ENCODE data around the gene RNF17.

The RNF17 gene

GRCh38 chr13:24875566-24875965 lies 111.6 kb downstream of the RNF17 start:
- ChIA-PET POLR2A (no interaction called here), CTCF (no interaction called here)
- DNase-seq (ENCODE audit: extremely low spot score) = no peak
- TF ChIP-seq FOXK2 (IDR thresholded peaks at IDR 0.05) = no peak
- no peak for TF ChIP-seq FOXA1 (IDR thresholded peaks at IDR 0.05)
- TF ChIP-seq, protein P1, sequence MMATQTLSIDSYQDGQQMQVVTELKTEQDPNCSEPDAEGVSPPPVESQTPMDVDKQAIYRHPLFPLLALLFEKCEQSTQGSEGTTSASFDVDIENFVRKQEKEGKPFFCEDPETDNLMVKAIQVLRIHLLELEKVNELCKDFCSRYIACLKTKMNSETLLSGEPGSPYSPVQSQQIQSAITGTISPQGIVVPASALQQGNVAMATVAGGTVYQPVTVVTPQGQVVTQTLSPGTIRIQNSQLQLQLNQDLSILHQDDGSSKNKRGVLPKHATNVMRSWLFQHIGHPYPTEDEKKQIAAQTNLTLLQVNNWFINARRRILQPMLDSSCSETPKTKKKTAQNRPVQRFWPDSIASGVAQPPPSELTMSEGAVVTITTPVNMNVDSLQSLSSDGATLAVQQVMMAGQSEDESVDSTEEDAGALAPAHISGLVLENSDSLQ (IDR thresholded peaks at IDR 0.05) = no peak
- TF ChIP-seq SP1 (IDR thresholded peaks at IDR 0.05) = no peak
- no peak for TF ChIP-seq HDGF (IDR thresholded peaks at IDR 0.05; ENCODE audit: borderline replicate concordance)
- no peak for TF ChIP-seq ELF4 (IDR thresholded peaks at IDR 0.05)
- no peak for TF ChIP-seq SUZ12 (IDR thresholded peaks at IDR 0.05)
- no peak for TF ChIP-seq ARNT (IDR thresholded peaks at IDR 0.05)
- no peak for TF ChIP-seq ZNF384 (IDR thresholded peaks at IDR 0.05)
- no peak for TF ChIP-seq NFRKB (IDR thresholded peaks at IDR 0.05)
- no peak for TF ChIP-seq BHLHE40 (IDR thresholded peaks at IDR 0.05; ENCODE audit: borderline replicate concordance)
- TF ChIP-seq FOXM1 (IDR thresholded peaks at IDR 0.05; ENCODE audit: borderline replicate concordance) = no peak
- TF ChIP-seq CTBP1 (IDR thresholded peaks at IDR 0.05; ENCODE audit: borderline replicate concordance) = no peak
- TF ChIP-seq TARDBP (IDR thresholded peaks at IDR 0.05) = no peak
- TF ChIP-seq L3MBTL2 (conservative IDR thresholded peaks at IDR 0.05) = no peak
- no peak for TF ChIP-seq LEF1 (IDR thresholded peaks at IDR 0.05; ENCODE audit: borderline replicate concordance)

- TF ChIP-seq TARDBP (IDR thresholded peaks at IDR 0.05) (no peak), SP1 (IDR thresholded peaks at IDR 0.05) (no peak)
- CTCF ChIA-PET = no interaction called here
- no peak for DNase-seq (ENCODE audit: extremely low spot score)
- POLR2A ChIA-PET = no interaction called here
Observed at GRCh38 chr13:24877531-24877930, 113.6 kb downstream of the RNF17 start.

- DNase-seq (ENCODE audit: extremely low spot score) = no peak
- TF ChIP-seq SUZ12 (IDR thresholded peaks at IDR 0.05) (no peak), FOXK2 (IDR thresholded peaks at IDR 0.05) (no peak), ARNT (IDR thresholded peaks at IDR 0.05) (no peak), FOXA1 (IDR thresholded peaks at IDR 0.05) (no peak), TARDBP (IDR thresholded peaks at IDR 0.05) (no peak), NFRKB (IDR thresholded peaks at IDR 0.05) (no peak), FOXM1 (IDR thresholded peaks at IDR 0.05; ENCODE audit: borderline replicate concordance) (no peak), L3MBTL2 (conservative IDR thresholded peaks at IDR 0.05) (no peak), ELF4 (IDR thresholded peaks at IDR 0.05) (no peak), HDGF (IDR thresholded peaks at IDR 0.05; ENCODE audit: borderline replicate concordance) (no peak), CTBP1 (IDR thresholded peaks at IDR 0.05; ENCODE audit: borderline replicate concordance) (no peak), BHLHE40 (IDR thresholded peaks at IDR 0.05; ENCODE audit: borderline replicate concordance) (no peak), LEF1 (IDR thresholded peaks at IDR 0.05; ENCODE audit: borderline replicate concordance) (no peak), ZNF384 (IDR thresholded peaks at IDR 0.05) (no peak), SP1 (IDR thresholded peaks at IDR 0.05) (no peak)
- TF ChIP-seq, protein P1 (IDR thresholded peaks at IDR 0.05) = no peak
- POLR2A ChIA-PET = no interaction called here
- CTCF ChIA-PET = no interaction called here
Observed at GRCh38 chr13:24878340-24878739, 114.4 kb downstream of the RNF17 start.

GRCh38 chr13:24882665-24883064 lies 118.7 kb downstream of the RNF17 start:
- CTCF ChIA-PET = no interaction called here
- POLR2A ChIA-PET = no interaction called here
- no peak for DNase-seq (ENCODE audit: extremely low spot score)
- TF ChIP-seq LEF1 (IDR thresholded peaks at IDR 0.05; ENCODE audit: borderline replicate concordance) (no peak), FOXK2 (IDR thresholded peaks at IDR 0.05) (no peak), NFRKB (IDR thresholded peaks at IDR 0.05) (no peak), ARNT (IDR thresholded peaks at IDR 0.05) (no peak), SUZ12 (IDR thresholded peaks at IDR 0.05) (no peak), SP1 (IDR thresholded peaks at IDR 0.05) (no peak), L3MBTL2 (conservative IDR thresholded peaks at IDR 0.05) (no peak), FOXM1 (IDR thresholded peaks at IDR 0.05; ENCODE audit: borderline replicate concordance) (no peak)
- TF ChIP-seq, protein P1 (IDR thresholded peaks at IDR 0.05) = no peak

DNA sequence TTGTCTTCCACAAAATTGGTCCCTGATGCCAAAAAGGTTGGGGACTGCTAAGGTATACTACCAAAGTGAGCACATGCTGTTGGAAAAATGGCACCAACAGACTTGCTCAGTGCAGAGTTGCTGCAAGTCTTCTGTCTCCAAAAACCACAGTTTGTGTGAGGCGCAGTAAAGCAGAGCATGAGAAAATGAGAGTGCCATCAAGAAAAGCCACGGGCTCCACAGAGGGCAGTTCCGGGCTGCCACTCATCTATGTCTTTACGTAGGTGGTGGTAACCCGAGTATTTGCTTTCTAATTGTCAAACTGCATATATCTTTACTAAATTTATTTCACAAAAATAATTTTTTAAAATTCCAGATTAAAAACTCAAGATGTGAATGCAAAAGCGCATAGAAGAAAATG lies 123.8 kb downstream of the RNF17 start:
- DNase-seq (ENCODE audit: extremely low spot score) = no peak
- no peak for TF ChIP-seq LEF1 (IDR thresholded peaks at IDR 0.05; ENCODE audit: borderline replicate concordance)
- TF ChIP-seq CTBP1 (IDR thresholded peaks at IDR 0.05; ENCODE audit: borderline replicate concordance) = no peak
- no peak for TF ChIP-seq TARDBP (IDR thresholded peaks at IDR 0.05)
- TF ChIP-seq ELF4 (IDR thresholded peaks at IDR 0.05) = no peak
- no peak for TF ChIP-seq FOXA1 (IDR thresholded peaks at IDR 0.05)
- no peak for TF ChIP-seq NFRKB (IDR thresholded peaks at IDR 0.05)
- TF ChIP-seq SP1 (IDR thresholded peaks at IDR 0.05) = no peak
- TF ChIP-seq, protein P1 (IDR thresholded peaks at IDR 0.05) = no peak
- TF ChIP-seq ZNF384 (IDR thresholded peaks at IDR 0.05) = no peak
- TF ChIP-seq FOXK2 (IDR thresholded peaks at IDR 0.05) = no peak
- TF ChIP-seq ARNT (IDR thresholded peaks at IDR 0.05) = no peak
- TF ChIP-seq BHLHE40 (IDR thresholded peaks at IDR 0.05; ENCODE audit: borderline replicate concordance) = no peak
- TF ChIP-seq HDGF (IDR thresholded peaks at IDR 0.05; ENCODE audit: borderline replicate concordance) = no peak
- TF ChIP-seq FOXM1 (IDR thresholded peaks at IDR 0.05; ENCODE audit: borderline replicate concordance) = no peak
- TF ChIP-seq L3MBTL2 (conservative IDR thresholded peaks at IDR 0.05) = no peak
- TF ChIP-seq SUZ12 (IDR thresholded peaks at IDR 0.05) = no peak
- ChIA-PET POLR2A (no interaction called here), CTCF (no interaction called here)

All from HEK293T (cell line).